Ovary (tissue), 9 donors: ENCODE results near the gene TMEM252. TPM values are rescaled to one million over a fixed set of nuclear protein-coding genes. Genes with fewer than 3 reads are reported as not detected.

Experiments
- DNase-seq, 5 donors: peaks; one replicate each; pipeline ENCODE4 v3.0.0-alpha.2; 2019 to 2020
- H3K27ac ChIP-seq, 2 donors: fragments of 200-600 bp; one replicate each; pipeline versions ENCODE4 v1.5.1 to v1.8.0; 2019 to 2022
- H3K27me3 ChIP-seq: fragments of 200-600 bp; one replicate; pipeline ENCODE4 v1.8.0; 2022
- H3K36me3 ChIP-seq: fragments of 200-600 bp; sonication (generic); one replicate; pipeline ENCODE4 v1.5.1; 2019
- H3K4me1 ChIP-seq: one replicate; pipeline ENCODE4 v1.8.1; 2013; ENCODE audit warnings: mild to moderate bottlenecking, moderate library complexity; ENCODE audit not compliant: insufficient read depth
- H3K4me3 ChIP-seq: fragments of 200-600 bp; sonication (generic); one replicate; pipeline ENCODE4 v1.5.1; 2017
- H3K9me3 ChIP-seq, 2 donors: fragments of 200-600 bp in 1 of 2; sonication (generic) in 1 of 2; one replicate each; pipeline versions ENCODE4 v1.5.1 to v1.8.1; 2013 to 2019; ENCODE audit warnings: mild to moderate bottlenecking in 1 of 2, moderate library complexity in 1 of 2
- CTCF ChIP-seq, 3 donors: fragments of 450-650 bp in 2 of 3; fragments of 200-600 bp in 1 of 3; IDR thresholded peaks; one replicate each; pipeline versions ENCODE4 v1.5.1 to v1.8.0; 2016 to 2022; ENCODE audit warnings: antibody characterized with exemption in 3 of 3, mild to moderate bottlenecking in 1 of 3
- EP300 ChIP-seq: sonication (generic); formaldehyde crosslinking; IDR thresholded peaks from one replicate; pipeline ENCODE4 v1.6.1; 2017; ENCODE audit warnings: antibody characterized with exemption
- POLR2A ChIP-seq: fragments of 450-650 bp; IDR thresholded peaks from one replicate; pipeline ENCODE4 v1.6.1; 2017; ENCODE audit warnings: antibody characterized with exemption, mild to moderate bottlenecking, moderate library complexity
- WGBS, 3 donors: extraction: QIAGEN DNeasy Blood & Tissue Kit in 1 of 3; methylation state at CpG; one replicate each; pipeline versions ENCODE4 v1.1.5 to v1.1.7; 2013 to 2017; 5-methylcytosine and 5-hydroxymethylcytosine counted together
- intact Hi-C, 4 donors: fragments of 100-400 bp; cut with DNase I; formaldehyde crosslinking; loops; one replicate each; pipeline versions ENCODE4 v1.11.0 to v1.15.1; 2022 to 2023
- polyA plus RNA-seq, 2 donors: library from polyadenylated mRNA; stranded (reverse); fragments of 200-250 nt in 1 of 2; fragments of 350-450 nt in 1 of 2; fragmentation: Illumina TruSeq in 1 of 2; extraction: RNeasy Lipid Tissue Mini Kit (QIAGEN cat#74804) in 1 of 2; gene quantifications; one replicate each; pipeline ENCODE4 v1.2.3, GENCODE V29; 2013 to 2014
- total RNA-seq, 7 donors: library from RNA; depleted of rRNA in 2 of 7; stranded (reverse); fragments of >200 nt in 2 of 7; fragmentation: NEBNext Ultra II Directional in 3 of 7; extraction: Animal tissue kit (Norgen Biotek cat#: 25700) in 3 of 7; gene quantifications; one replicate each; pipeline versions ENCODE4 v1.1.0 to v1.2.4, GENCODE V29; 2016 to 2023
- donor health status: DM: no; HTN: no; CAD: no; lungs with moderate emphysema.
- donor health status: DM: no; HTN: no; CAD: no.
- donor health status: Bipolar disorder and iron deficiency.
- donor health status: DM: yes; HTN: yes; CAD: no.
- donor health status: DM: no; HTN: no; CAD: no.
- donor health status: DM: yes; HTN: yes; CAD: no.

Gene TMEM252
- total and polyA plus RNA-seq, 9 donors: 0.24 TPM; not detected in 8

- DNase-seq: no peak
- WGBS, 3 donors: 60 to 68% (median 63%) methylated on average over 6 of the region's 6 CpGs
These were observed 6.1 kb upstream of the TMEM252 start for GRCh38 chr9:68546596-68547390.

GRCh38 chr9:68545033-68545705, 4.5 kb upstream of the TMEM252 start:
- H3K27me3 ChIP-seq: no peaks in the 10 kb centered on the region
- WGBS, 3 donors: 94 to 96% (median 96%) methylated on average over 3 of the region's 3 CpGs
- no peaks in the 10 kb centered on the region for H3K9me3 ChIP-seq
- H3K4me1 ChIP-seq: no peaks in the 10 kb centered on the region
- no peak overlapping the region for H3K4me3 ChIP-seq
- no peaks in the 10 kb centered on the region for H3K36me3 ChIP-seq
- TF ChIP-seq POLR2A (no peak), CTCF (IDR thresholded peaks at IDR 0.05) (no peak), EP300 (no peak)
- no peak for DNase-seq
- intact Hi-C loops: no loop called here
- H3K27ac ChIP-seq: no peak overlapping the region

More at GRCh38 chr9:68546596-68547390, 6.1 kb upstream of the TMEM252 start:
- Histone ChIP-seq H3K4me1 (no peaks in the 10 kb centered on the region), H3K4me3 (no peak overlapping the region), H3K9me3 (no peaks in the 10 kb centered on the region), H3K27ac (no peak overlapping the region), H3K27me3 (no peaks in the 10 kb centered on the region), H3K36me3 (no peaks in the 10 kb centered on the region)
- TF ChIP-seq EP300 (no peak), CTCF (IDR thresholded peaks at IDR 0.05) (no peak), POLR2A (no peak)
- intact Hi-C loops: no loop called here

GRCh38 chr9:68541568-68541967, 885 bp upstream of the TMEM252 start:
- 37 to 45% (median 43%) methylated on average over 2 of the region's 2 CpGs for WGBS, 3 donors
- no peak for DNase-seq
- no peak for TF ChIP-seq EP300
- no peak for TF ChIP-seq POLR2A
- no peak for TF ChIP-seq CTCF (IDR thresholded peaks at IDR 0.05)
- no peaks in the 10 kb centered on the region for H3K9me3 ChIP-seq
- no peaks in the 10 kb centered on the region for H3K4me1 ChIP-seq
- H3K4me3 ChIP-seq: no peak overlapping the region
- intact Hi-C loops: no loop called here
- H3K36me3 ChIP-seq: no peaks in the 10 kb centered on the region
- H3K27ac ChIP-seq: no peak overlapping the region
- H3K27me3 ChIP-seq: no peaks in the 10 kb centered on the region

- intact Hi-C loops: no loop called here
- DNase-seq: no peak
- WGBS, 3 donors: 51 to 74% (median 56%) methylated on average over 3 of the region's 3 CpGs
These were observed 2.5 kb downstream of the TMEM252 start for GRCh38 chr9:68538200-68538599.

More at GRCh38 chr9:68538200-68538599, 2.5 kb downstream of the TMEM252 start:
- Histone ChIP-seq H3K27me3 (no peaks in the 10 kb centered on the region), H3K9me3 (no peaks in the 10 kb centered on the region), H3K36me3 (no peaks in the 10 kb centered on the region), H3K4me3 (no peak overlapping the region), H3K27ac (no peak overlapping the region), H3K4me1 (no peaks in the 10 kb centered on the region)
- TF ChIP-seq CTCF (IDR thresholded peaks at IDR 0.05): no peak
- no peak for TF ChIP-seq EP300
- TF ChIP-seq POLR2A: no peak
